H1 (cell line): ENCODE measurements around the gene ATP5F1E. TPM values are rescaled to one million over a fixed set of nuclear protein-coding genes. Genes with fewer than 3 reads are reported as not detected.

ENCODE experiments used
- polyA plus RNA-seq, 7 experiments: library from polyadenylated mRNA; depleted of rRNA in 3 of 7; stranded (reverse) in 5 of 7; unstranded in 2 of 7; fragments of >200 nt in 5 of 7; fragments of 200-250 nt in 2 of 7; gene quantifications; 1 replicate in 5 of 7; 2 replicates in 1 of 7; 4 replicates in 1 of 7; pipeline versions ENCODE4 v1.2.1 to v1.2.3, GENCODE V29; 2011 to 2013; ENCODE audit warnings: missing spikeins in 2 of 7, mixed read lengths in 2 of 7
- total RNA-seq: library from RNA; stranded (reverse); fragmentation: NEBNext Ultra II Directional; extraction: Animal tissue kit (Norgen Biotek cat#: 25700); gene quantifications from 2 replicates; pipeline ENCODE4 v1.2.1, GENCODE V29; 2021
- TF ChIP-seq, protein P1 (sequence below), 3 experiments: IDR thresholded peaks; 1 replicate in 2 of 3; 2 replicates in 1 of 3; pipeline versions ENCODE4 v1.5.1 to v1.6.1; 2011; ENCODE audit warnings: low read length in 3 of 3, mild to moderate bottlenecking in 3 of 3, inconsistent platforms in 2 of 3, low read depth in 1 of 3, moderate library complexity in 1 of 3; ENCODE audit not compliant: insufficient read depth in 1 of 3; ENCODE audit errors: control extremely low read depth in 1 of 3

Gene ATP5F1E
- total and polyA plus RNA-seq, 2 of the 8 experiments (the other 6 are each of a cell fraction or from before 2014, with no cell fraction given): 15.7 to 47.8 TPM

DNA sequence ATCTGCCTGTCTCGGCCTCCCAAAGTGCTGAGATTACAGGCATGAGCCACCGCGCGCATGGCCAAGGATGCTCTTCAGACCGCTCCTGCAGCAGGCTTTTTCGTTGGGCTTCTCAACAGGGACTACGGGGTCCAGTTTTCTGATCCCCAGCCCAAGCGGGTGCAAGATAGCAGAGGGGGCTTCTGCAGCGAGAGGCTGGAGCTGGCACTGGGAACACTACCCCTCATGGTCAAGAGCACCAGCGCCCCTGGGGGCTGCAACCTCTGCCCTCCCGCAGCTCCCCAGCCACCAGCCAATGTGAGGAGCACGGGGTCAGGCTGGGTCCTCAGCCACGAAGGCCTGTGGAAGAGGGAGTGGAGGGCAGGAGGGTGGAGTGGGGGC, 31.1 kb downstream of the ATP5F1E start (continued):
- TF ChIP-seq, protein P1, sequence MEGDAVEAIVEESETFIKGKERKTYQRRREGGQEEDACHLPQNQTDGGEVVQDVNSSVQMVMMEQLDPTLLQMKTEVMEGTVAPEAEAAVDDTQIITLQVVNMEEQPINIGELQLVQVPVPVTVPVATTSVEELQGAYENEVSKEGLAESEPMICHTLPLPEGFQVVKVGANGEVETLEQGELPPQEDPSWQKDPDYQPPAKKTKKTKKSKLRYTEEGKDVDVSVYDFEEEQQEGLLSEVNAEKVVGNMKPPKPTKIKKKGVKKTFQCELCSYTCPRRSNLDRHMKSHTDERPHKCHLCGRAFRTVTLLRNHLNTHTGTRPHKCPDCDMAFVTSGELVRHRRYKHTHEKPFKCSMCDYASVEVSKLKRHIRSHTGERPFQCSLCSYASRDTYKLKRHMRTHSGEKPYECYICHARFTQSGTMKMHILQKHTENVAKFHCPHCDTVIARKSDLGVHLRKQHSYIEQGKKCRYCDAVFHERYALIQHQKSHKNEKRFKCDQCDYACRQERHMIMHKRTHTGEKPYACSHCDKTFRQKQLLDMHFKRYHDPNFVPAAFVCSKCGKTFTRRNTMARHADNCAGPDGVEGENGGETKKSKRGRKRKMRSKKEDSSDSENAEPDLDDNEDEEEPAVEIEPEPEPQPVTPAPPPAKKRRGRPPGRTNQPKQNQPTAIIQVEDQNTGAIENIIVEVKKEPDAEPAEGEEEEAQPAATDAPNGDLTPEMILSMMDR (IDR thresholded peaks at IDR 0.05; ENCODE audit: control extremely low read depth in 1 of 3, insufficient read depth in 1 of 3, low read depth in 1 of 3, low read length in 3 of 3): no peak
- TF ChIP-seq, all 59 proteins: peak for 0
